K562 (cell line): Measurements from ENCODE around the gene SLCO2B1. TPM values are rescaled to one million over a fixed set of nuclear protein-coding genes. Genes with fewer than 3 reads are reported as not detected.

Experiments
- ATAC-seq: fragments of 200-7000 bp; cut with Tn5 transposase; 3 replicates; pipeline ENCODE4 v1.9.1; 2020; ENCODE audit warnings: moderate library complexity
- BruUV-seq: library from RNA; stranded (reverse); fragments of 400-500 nt; replicated peaks from 2 replicates; lab custom pipeline; 2021; lab: Mats Ljungman, UMichigan
- CTCF ChIA-PET: fragments of 300-600 bp; formaldehyde crosslinking; extraction: SDS; loops from one replicate; lab custom pipeline; 2021; ENCODE audit warnings: low intra/inter-chr PET ratio; lab: Yijun Ruan, JAX
- POLR2A ChIA-PET: fragments of 300-600, 350-650 bp; sonication (Branson Sonifier 250); formaldehyde crosslinking; extraction: SDS; loops from one replicate; lab custom pipeline; 2021; ENCODE audit warnings: antibody characterized with exemption, inconsistent platforms; lab: Yijun Ruan, JAX
- DNase-seq, 4 experiments: peaks; one replicate each; pipeline versions ENCODE4 v3.0.0 to v3.0.0-alpha.2; 2011 to 2018; ENCODE audit warnings: low spot score in 3 of 4, mixed read lengths in 3 of 4; ENCODE audit errors: extremely low read depth in 1 of 4
- FAIRE-seq: peaks from 2 replicates; lab custom pipeline; 2011; peaks lifted over from hg19 to GRCh38; lab: Jason Lieb, UNC
- H2AFZ ChIP-seq: 2 replicates; pipeline ENCODE4 v1.6.0; 2011; ENCODE audit warnings: low read depth, low read length, control low read depth, inconsistent platforms
- H3K27ac ChIP-seq: fragments of 200-600 bp; 3 replicates; pipeline ENCODE4 v1.8.0; 2011; ENCODE audit warnings: low read depth, mild to moderate bottlenecking, control low read depth, inconsistent platforms, low read length, moderate library complexity, mixed read lengths; ENCODE audit errors: extremely low read depth
- H3K27me3 ChIP-seq, 2 experiments: fragments of 300-600 bp in 1 of 2; 2 replicates in 1 of 2; 3 replicates in 1 of 2; pipeline versions ENCODE4 v1.6.0 to v1.8.0; 2011; ENCODE audit warnings: inconsistent platforms in 2 of 2, low read length in 2 of 2, mild to moderate bottlenecking in 1 of 2, mixed read lengths in 1 of 2, moderate library complexity in 1 of 2; ENCODE audit not compliant: control insufficient read depth in 2 of 2, insufficient read depth in 2 of 2
- H3K36me3 ChIP-seq: fragments of 300-600 bp; 3 replicates; pipeline ENCODE4 v1.8.0; 2011; ENCODE audit warnings: mild to moderate bottlenecking, low read length, inconsistent platforms; ENCODE audit not compliant: control insufficient read depth, insufficient read depth
- H3K4me1 ChIP-seq, 2 experiments: fragments of 200-600 bp in 1 of 2; replicated peaks in 1 of 2; 2 replicates in 1 of 2; 3 replicates in 1 of 2; pipeline versions ENCODE4 v1.5.1 to v1.8.0; 2011; ENCODE audit warnings: inconsistent platforms in 2 of 2, low read length in 2 of 2, mild to moderate bottlenecking in 1 of 2, mixed read lengths in 1 of 2, moderate library complexity in 1 of 2; ENCODE audit not compliant: control insufficient read depth in 2 of 2, insufficient read depth in 2 of 2
- H3K4me2 ChIP-seq: 2 replicates; pipeline ENCODE4 v1.6.1; 2011; ENCODE audit warnings: low read length, control low read depth, inconsistent platforms, mixed read lengths; ENCODE audit not compliant: insufficient read depth
- H3K4me3 ChIP-seq: fragments of 200-600 bp; sonication (generic), shearing (Covaris generic); 2 replicates; pipeline ENCODE4 v1.5.1; 2016; ENCODE audit warnings: control low read depth, inconsistent platforms
- H3K79me2 ChIP-seq: fragments of 200-600 bp; 3 replicates; pipeline ENCODE4 v1.8.0; 2011; ENCODE audit warnings: low read length, inconsistent platforms; ENCODE audit not compliant: control insufficient read depth, insufficient read depth
- H3K9ac ChIP-seq, 2 experiments: 2 replicates each; pipeline versions ENCODE4 v1.6.0 to v1.6.1; 2011; ENCODE audit warnings: low read depth in 2 of 2, low read length in 2 of 2, control low read depth in 1 of 2, inconsistent platforms in 1 of 2, mild to moderate bottlenecking in 1 of 2, mixed read lengths in 1 of 2; ENCODE audit not compliant: insufficient read depth in 1 of 2
- H3K9me1 ChIP-seq: one replicate; pipeline ENCODE4 v1.6.0; 2011; ENCODE audit warnings: inconsistent platforms, mild to moderate bottlenecking, low read length, moderate library complexity; ENCODE audit not compliant: control insufficient read depth, insufficient read depth
- H3K9me3 ChIP-seq: replicated peaks from 2 replicates; pipeline ENCODE4 v1.5.1; 2011; ENCODE audit warnings: low read depth, low read length, inconsistent platforms; ENCODE audit not compliant: control insufficient read depth, insufficient read depth
- H4K20me1 ChIP-seq: replicated peaks from 2 replicates; pipeline ENCODE4 v1.6.1; 2011; ENCODE audit warnings: low read length, inconsistent platforms, mixed read lengths; ENCODE audit not compliant: control insufficient read depth, insufficient read depth
- CHAMP1 ChIP-seq: fragments of 450-650 bp; IDR thresholded peaks from 2 replicates; pipeline ENCODE4 v1.6.1; 2016; ENCODE audit warnings: mild to moderate bottlenecking
- EP300 ChIP-seq: IDR thresholded peaks from 2 replicates; pipeline ENCODE4 v1.6.1; 2012; ENCODE audit warnings: low read length, improper control_type of control experiment
- HMBOX1 ChIP-seq: sonication (generic); IDR thresholded peaks from 2 replicates; pipeline ENCODE4 v1.6.1; 2016
- MAX ChIP-seq: sonication (generic); formaldehyde crosslinking; IDR thresholded peaks from 2 replicates; pipeline ENCODE4 v1.9.0; 2022; ENCODE audit warnings: mild to moderate bottlenecking, missing genetic modification reagents
- MLX ChIP-seq, 2 experiments: fragments of 450-650 bp in 1 of 2; sonication (generic) in 1 of 2; formaldehyde crosslinking; conservative IDR thresholded peaks; 2 replicates each; pipeline versions ENCODE4 v1.4.0 to v1.8.1; 2020 to 2022; ENCODE audit warnings: mild to moderate bottlenecking in 1 of 2, missing genetic modification reagents in 1 of 2
- NCOA6 ChIP-seq: fragments of 450-650 bp; IDR thresholded peaks from 2 replicates; pipeline ENCODE4 v1.6.1; 2017; ENCODE audit warnings: mild to moderate bottlenecking
- RFX5 ChIP-seq: IDR thresholded peaks from 2 replicates; pipeline ENCODE4 v1.6.1; 2011; ENCODE audit warnings: low read depth, mild to moderate bottlenecking, improper control_type of control experiment, low read length
- SRSF7 ChIP-seq: fragments of 200-400 bp; formaldehyde crosslinking; optimal IDR thresholded peaks from 2 replicates; pipeline ENCODE3; 2017; ENCODE audit warnings: mild to moderate bottlenecking, low read depth, low read length
- THRAP3 ChIP-seq: fragments of 450-650 bp; IDR thresholded peaks from 2 replicates; pipeline ENCODE4 v1.6.1; 2016; ENCODE audit warnings: mild to moderate bottlenecking, inconsistent platforms, borderline replicate concordance
- ZHX1 ChIP-seq: fragments of 150-350 bp; conservative IDR thresholded peaks from 2 replicates; pipeline ENCODE4 v1.6.1; 2014; ENCODE audit warnings: low read length
- ZKSCAN1 ChIP-seq: fragments of 150-350 bp; IDR thresholded peaks from 2 replicates; pipeline ENCODE4 v1.6.1; 2016; ENCODE audit warnings: low read depth, low read length
- ZNF589 ChIP-seq: fragments of 200-800 bp; sonication (Bioruptor generic); IDR thresholded peaks from 2 replicates; pipeline ENCODE4 v1.6.1; 2016; ENCODE audit warnings: low read depth, missing genetic modification characterization, missing compliant biosample characterization
- ZNF766 ChIP-seq: fragments of 200-800 bp; sonication (Bioruptor generic); conservative IDR thresholded peaks from 2 replicates; pipeline ENCODE4 v1.6.1; 2016; ENCODE audit warnings: missing genetic modification characterization, missing compliant biosample characterization
- ZNF830 ChIP-seq: fragments of 250-450 bp; sonication (Bioruptor Pico); IDR thresholded peaks from 2 replicates; pipeline ENCODE4 v1.5.0; 2021; ENCODE audit warnings: mild to moderate bottlenecking
- WGBS: fragments of 100-300 bp; shearing (Covaris generic); methylation state at CpG from one replicate; pipeline ENCODE4 v1.1.6; 2016; ENCODE audit warnings: low coverage, mixed read lengths; ENCODE audit not compliant: insufficient coverage; ENCODE audit errors: missing lambda C conversion rate; 5-methylcytosine and 5-hydroxymethylcytosine counted together
- in situ Hi-C: fragments of 300-500 bp; cut with MboI; formaldehyde crosslinking; loops from 4 replicates; pipeline ENCODE4 v1.15.0; 2018; ENCODE audit warnings: inconsistent platforms, mixed read lengths
- intact Hi-C: fragments of 100-400 bp; cut with micrococcal nuclease; formaldehyde crosslinking; loops from 2 replicates; pipeline ENCODE4 v1.14.2; 2022
- polyA plus RNA-seq, 8 experiments: library from polyadenylated mRNA; depleted of rRNA in 4 of 8; stranded (reverse) in 5 of 8; unstranded in 3 of 8; fragments of >200 nt; fragmentation: Nextera tagmentation in 2 of 8; fragmentation: Illumina TruSeq in 1 of 8; extraction: Ambion mirVana in 2 of 8; extraction: Trizol in 1 of 8; gene quantifications; 2 replicates each; pipeline versions ENCODE4 v1.2.1 to v1.2.3, GENCODE V29; 2011 to 2014; ENCODE audit warnings: inconsistent platforms in 1 of 8, missing spikeins in 1 of 8
- total RNA-seq, 7 experiments: library from RNA; depleted of rRNA in 6 of 7; stranded (reverse); fragments of >200 nt in 6 of 7; fragmentation: Illumina TruSeq in 2 of 7; extraction: Trizol in 2 of 7; gene quantifications; 2 replicates each; pipeline versions ENCODE4 v1.2.1 to v1.2.3, GENCODE V29; 2011 to 2021; ENCODE audit warnings: low replicate concordance in 1 of 7

The SLCO2B1 gene
- total and polyA plus RNA-seq, 9 of the 15 experiments (the other 6 are each of a cell fraction or from before 2014, with no cell fraction given): 0.70 to 14.7 (median 7.6) TPM

GRCh38 chr11:75193711-75194110, 42.8 kb downstream of the SLCO2B1 start:
- intact Hi-C loops: no loop called here
- ATAC-seq (no peak), DNase-seq (no peak), FAIRE-seq (no peak)
- in situ Hi-C loops: no loop called here
- Histone ChIP-seq H3K4me1 (no peaks in the 10 kb centered on the region), H4K20me1 (no peaks in the 10 kb centered on the region), H3K79me2 (no peaks in the 10 kb centered on the region), H3K9me1 (no peaks in the 10 kb centered on the region), H3K4me3 (no peak overlapping the region), H2AFZ (no peak overlapping the region), H3K27ac (no peak overlapping the region), H3K9me3 (no peaks in the 10 kb centered on the region), H3K9ac (peak overlapping the region in 1 of 2 experiments; percentile 57; a peak in 1 of 4 replicates), H3K4me2 (no peak overlapping the region), H3K36me3 (no peaks in the 10 kb centered on the region), H3K27me3 (no peaks in the 10 kb centered on the region)
- CTCF ChIA-PET: no interaction called here
- BruUV-seq: no TSS peak
- POLR2A ChIA-PET: interaction anchor here (0.5 to 1.2 kb wide), 2 partner anchors 10 kb away, joined by 3 read pairs; no protein-coding TSS in a partner anchor
- 12% methylated on average over 2 of the region's 2 CpGs for WGBS
- TF ChIP-seq CHAMP1 (no peak), HMBOX1 (no peak), MAX (no peak), ZNF830 (CRISPR knock-in tag) (no peak), ZKSCAN1 (no peak), MLX (CRISPR knock-in tag; conservative IDR thresholded peaks at IDR 0.05) (no peak), THRAP3 (no peak), RFX5 (no peak), ZNF766 (CRISPR knock-in tag) (no peak), SRSF7 (no peak), ZHX1 (no peak), NCOA6 (no peak), ZNF589 (no peak), EP300 (no peak)
